ENCODE measurements around the gene SCN1B.
A peak's percentile ranks its signal among the peaks of the same experiment; 100 is the strongest.
"Not testable (repeated sequence)": the region's sequence is repeated elsewhere in the genome, so short reads cannot be mapped to it uniquely, and the experiment has no call there.

Gene SCN1B

GRCh38 chr19:35000647-35001501 is 29.4 kb upstream of the SCN1B start:
- DNase-seq = peak in 1 of 2 donors; percentile 23

GRCh38 chr19:35002037-35002535 is 28.2 kb upstream of the SCN1B start:
- DNase-seq = no peak

- DNase-seq = no peak
Observed at GRCh38 chr19:35004517-35005255, 25.6 kb upstream of the SCN1B start.

- no peak for DNase-seq
Observed at GRCh38 chr19:35005256-35005977, 24.9 kb upstream of the SCN1B start.

- not testable (repeated sequence) for DNase-seq
Observed at GRCh38 chr19:35006007-35006341, 24.3 kb upstream of the SCN1B start.

- DNase-seq = no peak
Observed at GRCh38 chr19:35006342-35006998, 23.8 kb upstream of the SCN1B start.

- DNase-seq = no peak
Observed at GRCh38 chr19:35006999-35007365, 23.3 kb upstream of the SCN1B start.

- not testable (repeated sequence) for DNase-seq
Observed at GRCh38 chr19:35007427-35007826, 22.8 kb upstream of the SCN1B start.

- no peak for DNase-seq
Observed at GRCh38 chr19:35008891-35009341, 21.4 kb upstream of the SCN1B start.

GRCh38 chr19:35009424-35010415 is 20.6 kb upstream of the SCN1B start:
- no peak for DNase-seq

GRCh38 chr19:35011091-35011689 is 19.1 kb upstream of the SCN1B start:
- DNase-seq = no peak

GRCh38 chr19:35011737-35012682 is 18.3 kb upstream of the SCN1B start:
- DNase-seq = peak in 1 of 2 donors; percentile 35

- DNase-seq = peak; percentile 57 to 58
Observed at GRCh38 chr19:35013041-35013819, 17.0 kb upstream of the SCN1B start.

- peak; percentile 66 to 69 for DNase-seq
Observed at GRCh38 chr19:35013820-35014754, 16.2 kb upstream of the SCN1B start.

- not testable (repeated sequence) for DNase-seq
Observed at GRCh38 chr19:35014774-35015173, 15.5 kb upstream of the SCN1B start.

- DNase-seq = no peak
Observed at GRCh38 chr19:35015270-35015953, 14.9 kb upstream of the SCN1B start.

- DNase-seq = no peak
Observed at GRCh38 chr19:35015954-35016351, 14.3 kb upstream of the SCN1B start.
